Stomach (tissue), 9 donors: ENCODE measurements around the gene DNAJA3. TPM values are rescaled to one million over a fixed set of nuclear protein-coding genes. Genes with fewer than 3 reads are reported as not detected.

Experiments used
- DNase-seq, 2 donors: peaks; one replicate each; pipeline versions ENCODE4 v3.0.0 to v3.0.0-alpha.2; 2013 to 2019
- H3K27ac ChIP-seq, 5 donors: fragments of 200-600 bp in 4 of 5; sonication (generic) in 4 of 5; one replicate each; pipeline ENCODE4 v1.5.1; 2013 to 2019; ENCODE audit warnings: mild to moderate bottlenecking in 1 of 5, moderate library complexity in 1 of 5
- H3K27me3 ChIP-seq, 3 donors: fragments of 200-600 bp; sonication (generic); one replicate each; pipeline ENCODE4 v1.5.1; 2017 to 2019; ENCODE audit warnings: mixed run types in 1 of 3
- H3K36me3 ChIP-seq, 4 donors: fragments of 200-600 bp; sonication (generic); 1 replicate in 3 of 4; 2 replicates in 1 of 4; pipeline ENCODE4 v1.5.1; 2016 to 2019
- H3K4me1 ChIP-seq, 4 donors: fragments of 200-600 bp; sonication (generic); one replicate each; pipeline ENCODE4 v1.5.1; 2016 to 2019
- H3K4me3 ChIP-seq, 4 donors: fragments of 200-600 bp; sonication (generic) in 3 of 4; one replicate each; pipeline ENCODE4 v1.5.1; 2016 to 2019; ENCODE audit warnings: mild to moderate bottlenecking in 1 of 4
- H3K9me3 ChIP-seq, 4 donors: fragments of 200-600 bp; sonication (generic); one replicate each; pipeline ENCODE4 v1.5.1; 2016 to 2019
- CTCF ChIP-seq, 7 experiments: fragments of 450-650 bp in 4 of 7; fragments of 200-600 bp in 3 of 7; sonication (generic) in 3 of 7; IDR thresholded peaks; one replicate each; pipeline ENCODE4 v1.5.1; 2016 to 2019; ENCODE audit warnings: antibody characterized with exemption in 7 of 7, control low read depth in 2 of 7, mild to moderate bottlenecking in 1 of 7
- EP300 ChIP-seq: sonication (generic); formaldehyde crosslinking; IDR thresholded peaks from one replicate; pipeline ENCODE4 v1.6.1; 2017; ENCODE audit warnings: antibody characterized with exemption
- POLR2A ChIP-seq, 4 donors: fragments of 450-650 bp; IDR thresholded peaks; one replicate each; pipeline ENCODE4 v1.6.1; 2016; ENCODE audit warnings: antibody characterized with exemption in 4 of 4, control low read depth in 2 of 4, mild to moderate bottlenecking in 1 of 4, moderate library complexity in 1 of 4
- POLR2AphosphoS5 ChIP-seq, 3 donors: sonication (generic); formaldehyde crosslinking; IDR thresholded peaks; one replicate each; pipeline ENCODE4 v1.6.1; 2016; ENCODE audit warnings: antibody characterized with exemption in 3 of 3
- WGBS, 5 donors: extraction: QIAGEN DNeasy Blood & Tissue Kit in 3 of 5; methylation state at CpG; one replicate each; pipeline versions ENCODE4 v1.1.5 to v1.1.7; 2013 to 2018; 5-methylcytosine and 5-hydroxymethylcytosine counted together
- intact Hi-C: fragments of 100-400 bp; cut with DNase I; formaldehyde crosslinking; loops from one replicate; pipeline ENCODE4 v1.15.1; 2023; ENCODE audit warnings: low total_unique reads
- polyA plus RNA-seq, 3 donors: library from polyadenylated mRNA; stranded (reverse); fragments of 200-250 nt; gene quantifications; one replicate each; pipeline ENCODE4 v1.2.3, GENCODE V29; 2013
- total RNA-seq, 5 donors: library from RNA; depleted of rRNA; stranded (reverse); fragments of >200 nt; gene quantifications; one replicate each; pipeline versions ENCODE4 v1.1.0 to v1.2.3, GENCODE V29; 2014 to 2016
- donor health status: healthy with polysubstance abuse.
- donor health status: Bipolar disorder and iron deficiency.
- donor health status: healthy.

Gene DNAJA3
- total and polyA plus RNA-seq, 8 donors, result 18.8 to 53.0 (median 29.2) TPM

GRCh38 chr16:4382795-4383357 is 42.8 kb upstream of the DNAJA3 start:
- TF ChIP-seq POLR2A (IDR thresholded peaks at IDR 0.05) (no peak), EP300 (no peak), CTCF (IDR thresholded peaks at IDR 0.05) (no peak)
- DNase-seq, result no peak
- Histone ChIP-seq H3K27ac (peak overlapping the region in 1 of 5 donors; percentile 34), H3K36me3 (peaks cover 33 to 85% (median 79%) of the 10 kb centered on the region in 4 donors), H3K4me1 (peaks cover 12 to 64% (median 33%) of the 10 kb centered on the region in 4 donors), H3K4me3 (no peak overlapping the region), H3K27me3 (no peaks in the 10 kb centered on the region), H3K9me3 (no peaks in the 10 kb centered on the region)
- intact Hi-C loops, result no loop called here
- WGBS, 5 donors, result 85 to 88% (median 87%) methylated on average over 14 to 21 of the region's 21 CpGs

- H3K27ac ChIP-seq, result peak overlapping the region in 2 of 5 donors; percentile 18 to 29
- H3K4me3 ChIP-seq, result no peak overlapping the region
- intact Hi-C loops, result no loop called here
- H3K4me1 ChIP-seq, result peaks cover 6 to 57% (median 24%) of the 10 kb centered on the region in 4 donors
- H3K9me3 ChIP-seq, result no peaks in the 10 kb centered on the region
- no peak for TF ChIP-seq POLR2A (IDR thresholded peaks at IDR 0.05)
- no peak for TF ChIP-seq EP300
- TF ChIP-seq CTCF (IDR thresholded peaks at IDR 0.05), result no peak
- no peak for TF ChIP-seq POLR2AphosphoS5 (IDR thresholded peaks at IDR 0.05)
- DNase-seq, result no peak
- H3K27me3 ChIP-seq, result no peaks in the 10 kb centered on the region
- 86 to 97% (median 92%) methylated on average over 6 to 12 of the region's 12 CpGs for WGBS, 5 donors
- H3K36me3 ChIP-seq, result peaks cover 33 to 90% (median 86%) of the 10 kb centered on the region in 4 donors
Measured at GRCh38 chr16:4383591-4384444, 41.9 kb upstream of the DNAJA3 start.

GRCh38 chr16:4384509-4384942 is 41.1 kb upstream of the DNAJA3 start:
- Histone ChIP-seq H3K4me1 (peaks cover 6 to 49% (median 17%) of the 10 kb centered on the region in 4 donors), H3K4me3 (no peak overlapping the region), H3K36me3 (peaks cover 31 to 96% (median 90%) of the 10 kb centered on the region in 4 donors), H3K27me3 (no peaks in the 10 kb centered on the region), H3K9me3 (no peaks in the 10 kb centered on the region), H3K27ac (peak overlapping the region in 3 of 5 donors; percentile 18 to 29 (median 26))
- no peak for TF ChIP-seq CTCF (IDR thresholded peaks at IDR 0.05)
- no peak for TF ChIP-seq EP300
- no peak for TF ChIP-seq POLR2A (IDR thresholded peaks at IDR 0.05)
- intact Hi-C loops, result no loop called here
- DNase-seq, result no peak
- WGBS, 5 donors, result 66 to 69% (median 67%) methylated on average over 17 to 20 of the region's 20 CpGs

- Histone ChIP-seq H3K4me1 (peaks cover 2 to 45% (median 13%) of the 10 kb centered on the region in 4 donors), H3K9me3 (no peaks in the 10 kb centered on the region), H3K4me3 (no peak overlapping the region), H3K27ac (peak overlapping the region in 3 of 5 donors; percentile 13 to 39 (median 20)), H3K36me3 (peaks cover 31 to 100% (median 96%) of the 10 kb centered on the region in 4 donors), H3K27me3 (no peaks in the 10 kb centered on the region)
- intact Hi-C loops, result no loop called here
- no peak for DNase-seq
- TF ChIP-seq CTCF (IDR thresholded peaks at IDR 0.05) (no peak), POLR2AphosphoS5 (IDR thresholded peaks at IDR 0.05) (no peak), EP300 (no peak), POLR2A (IDR thresholded peaks at IDR 0.05) (no peak)
- 70 to 85% (median 78%) methylated on average over 18 to 20 of the region's 20 CpGs for WGBS, 5 donors
Measured at GRCh38 chr16:4385066-4385788, 40.4 kb upstream of the DNAJA3 start.
